IPS-NIHi11 (cell line): ENCODE results near the gene TSPAN9.
"Not testable (repeated sequence)": the region's sequence is repeated elsewhere in the genome, so short reads cannot be mapped to it uniquely, and the experiment has no call there.

Experiments
- DNase-seq: peaks from one replicate; pipeline ENCODE4 v3.0.0; 2012; ENCODE audit warnings: mixed read lengths, low spot score

The TSPAN9 gene

DNA sequence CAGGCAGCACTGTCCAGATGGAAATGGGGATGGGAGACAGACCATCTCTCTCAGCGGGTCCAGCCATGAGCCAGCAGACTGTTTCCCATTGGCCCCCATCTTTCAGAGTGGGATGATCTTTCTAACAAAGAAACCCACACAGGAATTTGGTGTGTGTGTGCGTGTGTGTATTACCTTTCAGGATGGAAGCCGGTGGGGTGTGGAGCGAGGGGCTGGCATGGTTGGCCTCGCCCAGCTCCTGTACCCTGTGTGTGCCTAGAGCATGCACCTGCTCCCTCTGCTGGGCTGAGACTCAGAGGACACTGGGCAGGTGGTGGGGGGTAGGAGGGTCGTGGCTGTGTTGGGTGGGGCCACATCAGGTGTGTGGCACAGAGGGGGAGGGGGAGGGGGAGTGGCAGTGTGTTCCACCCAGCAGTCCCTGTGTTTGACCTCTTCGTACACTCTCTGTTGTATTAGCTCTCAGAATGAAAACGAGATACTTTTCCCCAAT, 33.0 kb upstream of the TSPAN9 start:
- no peak for DNase-seq

DNA sequence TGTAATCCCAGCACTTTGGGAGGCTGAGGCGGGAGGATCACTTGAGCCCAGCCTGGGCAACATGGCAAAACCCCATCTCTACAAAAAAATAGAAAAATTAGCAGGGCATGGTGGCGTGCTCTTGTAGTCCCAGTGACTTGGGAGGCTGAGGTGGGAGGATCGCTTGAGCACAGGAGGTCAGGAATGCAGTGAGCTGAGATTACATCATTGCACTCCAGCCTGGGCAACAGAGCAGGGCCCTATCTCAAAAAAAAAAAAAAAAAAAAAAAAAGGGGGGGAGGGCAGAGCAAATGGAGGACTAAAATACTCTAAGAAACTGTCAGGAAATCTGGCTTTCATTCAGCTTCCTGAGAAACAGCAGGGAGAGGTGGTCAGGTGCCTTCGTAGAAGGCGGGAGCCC, 31.7 kb upstream of the TSPAN9 start:
- DNase-seq: no peak

DNA sequence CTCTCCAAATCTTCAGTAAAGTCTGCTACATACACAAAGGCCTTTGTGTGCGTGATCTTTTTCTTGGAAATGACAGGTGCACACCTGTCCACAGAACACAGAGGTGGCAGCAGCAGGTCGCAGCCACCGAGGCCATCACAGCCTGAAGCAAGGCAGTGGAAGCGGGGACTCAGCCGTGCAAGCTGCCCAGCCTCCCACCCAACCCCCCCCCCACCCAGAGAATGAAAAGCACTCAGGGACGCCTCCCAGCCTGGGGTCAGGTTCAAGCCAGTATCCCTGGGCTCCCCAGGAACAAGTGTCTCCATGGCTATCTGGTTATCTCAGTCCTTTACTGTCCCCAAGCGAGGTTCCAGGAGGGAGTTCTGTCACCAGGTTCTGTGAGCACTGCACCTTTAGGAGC, 31.2 kb upstream of the TSPAN9 start:
- DNase-seq: no peak

DNA sequence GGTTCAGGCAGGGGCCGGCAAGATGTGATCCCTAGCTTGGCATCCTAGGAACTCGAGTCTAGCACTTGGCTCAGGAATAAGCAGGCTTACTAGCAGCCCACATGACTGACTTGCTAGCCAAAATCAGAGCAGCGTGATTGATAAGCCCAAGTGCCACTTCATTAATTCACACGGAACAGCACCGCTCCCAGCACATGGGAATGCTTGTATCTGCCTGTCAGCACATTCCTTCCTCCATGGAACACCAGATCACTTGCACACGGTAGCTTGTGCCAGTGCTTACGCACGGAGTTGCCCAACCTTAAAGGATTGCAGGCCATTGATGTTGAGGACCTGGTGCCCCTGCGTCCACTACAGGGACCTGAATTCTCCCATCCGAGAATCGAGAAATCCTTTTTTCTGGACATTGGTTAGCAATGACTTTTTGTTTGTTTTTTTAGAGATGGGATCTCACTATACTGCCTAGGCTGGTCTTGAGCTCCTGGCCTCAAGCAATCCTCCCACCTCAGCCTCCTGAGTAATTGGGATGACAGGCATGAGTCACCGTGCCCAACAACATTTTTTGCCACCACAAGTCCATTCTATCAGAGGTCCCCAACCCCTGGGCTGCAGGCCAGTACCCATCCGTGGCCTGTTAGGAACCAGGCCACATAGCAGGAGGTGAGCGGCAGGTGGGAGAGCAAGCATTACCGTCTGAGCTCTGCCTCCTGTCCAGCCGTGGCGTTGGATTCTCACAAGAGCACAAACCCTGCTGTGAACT, 30.6 kb upstream of the TSPAN9 start:
- no peak for DNase-seq

DNA sequence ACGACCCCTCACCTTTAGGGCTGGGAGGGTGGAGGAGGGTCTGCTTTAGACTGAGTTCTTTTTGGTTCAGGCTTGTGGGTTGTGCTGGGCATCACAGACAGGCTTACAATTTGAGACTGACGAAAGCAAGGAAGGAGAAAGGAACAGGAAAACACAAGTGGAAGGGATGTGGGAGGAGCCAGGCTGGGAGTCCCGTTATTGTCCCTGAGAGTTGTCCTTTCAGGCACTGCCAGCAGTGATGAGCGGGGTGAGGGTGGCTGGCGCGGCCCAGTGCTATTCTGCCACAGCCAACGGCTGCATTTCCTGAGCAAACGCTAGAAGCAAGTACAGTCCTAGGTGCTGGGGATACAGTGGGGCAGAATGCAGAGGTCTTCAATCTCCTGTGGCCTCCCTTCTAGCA, 29.2 kb upstream of the TSPAN9 start:
- DNase-seq: no peak

DNA sequence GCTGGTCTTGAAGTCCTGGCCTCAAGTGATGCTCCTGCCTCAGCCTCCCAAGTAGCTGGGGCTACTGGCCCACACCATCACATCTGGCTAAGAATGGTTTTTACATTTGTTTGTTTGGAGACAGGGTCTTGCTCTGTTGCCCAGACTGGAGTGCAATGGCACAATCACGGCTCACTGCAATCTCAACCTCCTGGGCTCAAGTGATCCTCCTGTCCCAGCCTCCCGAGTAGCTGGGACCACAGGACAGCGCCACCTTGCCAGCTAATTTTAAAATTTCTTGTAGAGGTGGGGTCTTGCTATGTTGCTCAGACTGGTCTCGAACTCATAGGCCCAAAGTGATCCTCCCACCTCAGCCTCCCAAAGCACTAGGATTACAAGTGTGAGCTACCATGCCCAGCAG, 28.6 kb upstream of the TSPAN9 start:
- DNase-seq: no peak

DNA sequence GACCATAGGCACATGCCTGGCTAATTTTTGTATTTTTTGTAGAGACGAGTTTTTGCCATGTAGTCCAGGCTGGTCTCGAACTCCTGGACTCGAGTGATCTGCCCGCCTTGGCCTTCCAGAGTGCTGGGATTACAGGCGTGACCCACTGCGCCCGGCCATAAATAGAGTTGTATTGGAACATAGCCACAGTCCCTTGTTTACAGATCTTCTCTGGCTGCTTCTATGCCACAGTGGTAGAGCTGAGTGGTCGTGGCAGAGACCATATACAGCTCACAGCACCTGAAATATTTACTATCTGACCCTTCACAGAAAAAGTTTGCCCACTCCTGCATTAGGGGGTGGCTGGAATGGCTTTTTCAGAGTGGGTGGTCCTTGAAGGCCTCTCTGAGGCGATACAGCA, 28.0 kb upstream of the TSPAN9 start:
- no peak for DNase-seq

DNA sequence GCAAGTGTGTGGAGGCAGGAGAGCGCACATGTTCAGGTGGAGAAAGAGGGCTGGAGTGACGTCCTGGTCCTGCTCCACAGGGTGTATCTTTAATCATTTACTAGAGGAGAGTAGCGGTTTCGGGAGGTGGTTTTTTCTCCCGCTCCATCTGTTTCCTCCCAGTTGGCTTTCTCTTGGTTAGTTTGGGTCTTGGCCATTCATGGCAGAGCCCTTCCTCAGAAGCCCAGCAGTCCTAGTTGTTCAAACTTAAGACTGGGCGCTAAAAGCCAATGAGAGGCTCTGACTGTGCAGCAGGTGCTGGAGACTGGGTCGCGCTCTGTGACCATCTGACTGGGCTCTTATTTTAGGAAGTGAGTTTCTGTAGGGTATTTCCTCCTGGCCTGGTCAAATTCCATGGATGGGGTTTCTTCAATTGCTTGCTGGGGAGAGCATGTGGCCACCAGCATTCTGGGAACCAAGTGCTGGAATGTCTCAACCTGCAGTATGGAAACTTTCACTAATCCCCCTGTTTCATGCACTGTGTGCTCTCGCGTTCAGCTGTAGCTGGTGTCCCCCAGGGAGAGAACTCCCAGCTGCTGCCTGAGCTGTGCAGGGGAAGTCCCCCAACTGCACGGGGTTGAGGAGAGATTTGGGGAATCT, 27.4 kb upstream of the TSPAN9 start:
- DNase-seq: no peak

DNA sequence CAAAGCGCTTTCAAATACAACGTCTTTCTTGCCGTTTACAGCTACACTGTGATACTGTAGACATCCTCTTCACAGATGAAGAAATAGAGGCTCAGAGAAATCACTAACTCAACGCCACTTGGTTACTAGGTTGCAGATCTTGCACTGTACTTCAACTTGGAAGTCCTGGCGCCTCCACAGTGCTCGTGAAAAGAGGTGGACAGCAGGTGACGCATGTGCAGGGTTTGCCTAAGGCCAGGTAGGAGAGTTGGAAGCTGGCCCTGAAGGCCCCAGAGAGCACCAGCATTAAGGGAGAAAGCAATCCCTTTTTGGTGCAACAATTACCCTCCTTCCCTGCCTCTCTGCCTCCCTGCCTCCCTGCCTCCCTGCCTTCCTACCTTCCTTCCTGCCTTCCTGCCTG, 22.8 kb upstream of the TSPAN9 start:
- DNase-seq: no peak

DNA sequence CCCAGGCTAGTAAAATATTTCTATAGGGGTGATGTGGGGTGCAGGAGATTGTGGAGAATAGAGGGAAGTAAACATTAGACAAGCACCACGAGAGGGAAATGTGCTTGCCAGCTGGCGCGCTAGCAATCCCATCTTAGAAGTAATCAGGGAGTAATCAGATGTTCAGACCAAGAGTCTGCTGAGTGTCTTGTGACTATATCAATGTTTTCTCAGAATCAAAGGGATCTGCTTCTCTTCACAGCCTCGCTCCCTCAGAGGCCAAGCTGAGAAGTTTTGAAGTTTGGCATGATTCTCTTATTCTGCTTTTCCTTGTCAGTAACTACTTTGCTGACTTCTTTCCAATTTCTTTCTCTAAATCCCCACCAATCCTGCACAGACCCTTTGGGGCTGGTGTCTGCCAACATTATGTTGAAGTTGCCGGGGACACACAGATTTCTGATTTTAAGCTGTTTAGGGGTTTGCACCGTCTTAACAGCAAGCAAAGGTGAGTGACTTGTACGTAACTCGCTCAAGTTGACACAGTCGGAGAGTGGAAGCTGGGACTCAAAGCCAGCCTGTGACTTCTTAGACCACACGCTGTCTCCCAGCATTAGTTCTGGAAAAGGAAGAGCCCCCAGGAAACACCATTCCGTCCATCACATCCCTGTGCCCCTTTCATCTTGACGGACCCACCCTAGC, 22.0 kb upstream of the TSPAN9 start:
- DNase-seq: no peak

DNA sequence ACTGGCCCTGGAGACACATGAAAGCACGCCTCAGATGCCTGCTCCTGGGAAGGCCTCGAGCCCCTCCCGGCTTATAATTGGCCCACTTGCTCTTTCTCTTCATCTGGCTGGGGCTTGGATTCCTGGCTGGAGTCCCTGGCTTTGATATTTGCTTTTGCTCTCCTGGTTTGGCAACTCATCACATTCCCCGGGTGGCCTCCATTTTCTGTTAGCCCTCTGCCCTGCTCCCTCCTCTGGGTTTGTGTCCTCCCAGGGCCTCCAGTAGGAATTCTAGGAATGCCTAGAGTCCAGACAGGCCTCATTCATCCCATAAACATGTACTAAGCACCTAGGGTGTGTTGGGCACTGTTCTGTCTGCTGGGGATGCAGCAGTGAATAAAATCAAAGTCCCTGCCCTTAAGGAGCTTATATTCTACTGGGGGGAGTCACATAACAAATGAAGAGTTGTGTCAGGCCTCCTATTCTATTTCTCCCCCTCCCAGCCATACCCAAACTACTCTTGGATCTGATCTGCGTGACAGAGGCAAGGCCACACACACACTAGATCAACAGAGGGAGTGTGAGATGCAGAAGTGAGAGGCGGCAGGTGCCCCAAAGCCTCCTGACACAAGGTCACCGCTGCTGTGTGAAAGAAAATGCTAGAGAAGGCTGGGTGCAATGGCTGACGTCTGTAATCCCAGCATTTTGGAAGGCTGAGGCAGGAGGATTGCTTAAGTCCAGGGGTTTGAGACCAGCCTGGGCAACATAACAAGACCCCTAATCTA, 21.3 kb upstream of the TSPAN9 start:
- DNase-seq: peak; percentile 46

DNA sequence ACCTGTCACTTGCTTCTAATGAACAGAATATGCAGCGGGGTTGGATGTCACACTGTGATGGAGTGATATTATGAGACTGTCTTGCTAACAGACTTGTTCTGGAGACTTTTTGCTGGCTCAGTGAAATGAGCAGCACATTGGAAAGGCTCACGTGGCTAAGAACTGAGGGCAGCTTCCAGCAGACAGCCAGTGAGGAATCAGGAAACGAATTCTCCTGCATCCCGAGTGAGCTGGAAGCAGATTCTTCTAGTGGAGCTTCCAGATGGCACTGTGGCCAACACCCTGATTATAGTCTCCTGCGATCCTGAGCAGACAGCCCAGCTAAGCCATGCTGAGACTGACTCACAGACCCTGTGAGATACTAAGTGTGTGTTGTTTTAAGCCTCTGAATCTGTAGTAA, 16.1 kb upstream of the TSPAN9 start:
- DNase-seq: no peak

DNA sequence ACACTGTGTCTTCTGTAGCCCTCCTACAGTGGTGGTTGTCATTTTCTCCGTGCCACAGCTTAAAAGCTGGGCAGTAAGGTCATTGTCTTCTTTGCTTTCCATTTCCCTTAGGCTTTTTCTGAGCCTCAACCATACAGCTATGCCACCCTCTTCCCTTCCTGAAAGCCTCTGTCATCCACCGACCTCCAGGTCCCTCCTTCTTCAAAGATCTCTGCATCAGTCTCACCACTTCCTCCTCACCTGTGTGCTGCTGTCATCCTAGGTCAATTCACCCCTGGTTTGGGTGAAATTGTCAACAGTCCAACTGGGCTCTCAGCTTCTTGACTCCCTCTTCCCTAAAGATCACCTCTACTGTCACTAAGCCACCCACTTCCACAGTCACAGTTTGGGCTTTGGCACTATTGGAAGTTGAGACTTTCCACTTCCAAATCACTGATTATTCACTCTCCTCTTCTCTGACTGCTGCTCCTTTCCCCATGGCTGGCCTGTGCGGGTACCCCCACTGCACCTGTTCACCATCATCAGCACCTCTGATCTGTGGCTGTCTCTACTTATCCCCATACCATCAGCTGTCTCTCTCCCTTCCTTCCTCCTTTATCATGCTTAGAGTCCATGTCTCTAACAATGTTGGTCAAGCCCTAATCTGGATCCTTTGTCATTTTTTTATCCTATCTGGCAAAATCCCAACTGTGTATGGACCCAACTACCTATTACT, 15.5 kb upstream of the TSPAN9 start:
- no peak for DNase-seq

DNA sequence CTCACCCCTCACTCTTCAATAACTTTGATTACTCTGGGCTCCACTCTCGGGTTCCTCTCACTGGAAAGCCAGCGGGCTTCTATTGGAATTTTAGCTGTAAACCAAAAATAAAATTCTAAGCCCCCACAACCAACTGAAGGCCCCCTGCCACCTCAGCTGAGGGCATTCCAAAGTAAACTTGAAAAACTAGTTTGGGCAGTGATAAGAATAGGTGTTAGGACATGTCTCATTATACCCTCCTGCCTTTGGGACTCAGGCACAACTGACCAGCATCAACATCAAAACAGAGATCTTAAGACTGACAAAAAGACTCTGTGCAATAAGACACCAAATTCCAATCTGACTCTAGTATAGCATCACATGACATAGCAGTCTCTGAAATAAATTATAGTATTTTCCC, 11.9 kb upstream of the TSPAN9 start:
- no peak for DNase-seq

DNA sequence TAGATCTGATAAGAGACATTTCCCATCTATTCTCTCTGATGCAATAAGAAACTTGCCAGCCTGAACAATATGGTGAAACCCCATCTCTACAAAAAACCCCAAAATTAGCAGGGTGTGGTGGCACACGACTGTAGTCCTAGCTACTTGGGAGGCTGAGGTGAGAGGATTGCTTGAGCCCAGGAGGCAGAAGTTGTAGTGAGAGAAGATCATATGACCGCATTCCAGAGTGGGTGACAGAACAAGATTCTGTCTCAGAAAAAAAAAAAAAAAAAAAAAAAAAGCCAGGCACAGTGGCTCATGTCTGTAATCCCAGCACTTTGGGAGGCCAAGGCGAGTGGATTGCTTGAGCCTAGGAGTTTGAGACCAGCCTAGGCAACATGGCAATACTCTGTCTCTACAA, 11.3 kb upstream of the TSPAN9 start:
- DNase-seq: not testable (repeated sequence)

DNA sequence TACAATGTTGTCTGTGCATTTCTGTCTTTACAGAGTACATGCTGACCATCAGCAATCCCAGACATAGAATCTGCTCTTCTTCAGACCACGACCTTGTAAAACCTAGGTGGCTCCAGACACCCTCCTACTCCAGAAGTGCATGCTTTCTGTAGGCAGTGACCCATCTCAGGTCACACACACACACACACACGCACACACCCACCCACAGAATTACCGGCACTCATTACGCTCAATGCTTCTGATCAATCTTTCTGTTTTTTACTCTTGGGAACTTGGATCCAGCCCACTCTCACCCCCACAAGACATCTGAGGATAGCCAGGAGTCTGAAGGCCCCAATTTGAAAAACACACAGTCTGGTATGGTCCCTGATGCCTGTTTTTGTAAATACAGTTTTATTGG, 7.5 kb upstream of the TSPAN9 start:
- no peak for DNase-seq

DNA sequence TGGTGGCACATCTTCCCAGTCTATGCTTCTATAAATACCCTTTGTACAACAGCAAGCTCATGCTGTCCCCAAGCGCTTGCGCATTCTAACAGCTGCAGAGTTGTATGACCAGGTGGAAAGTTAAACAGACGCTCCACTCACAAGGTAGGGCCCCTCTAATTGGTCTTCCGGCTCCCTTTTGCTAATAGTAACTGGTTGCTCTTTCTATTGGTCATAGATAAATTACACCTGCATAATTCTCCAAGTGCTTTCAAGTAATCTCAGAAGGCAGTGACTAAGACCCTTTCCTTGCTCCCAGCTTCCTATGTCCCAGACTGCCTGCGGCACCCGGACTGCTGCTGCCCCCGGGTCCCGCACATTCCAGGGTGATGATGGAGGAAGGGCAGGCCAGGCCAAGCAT, 6.1 kb upstream of the TSPAN9 start:
- no peak for DNase-seq

DNA sequence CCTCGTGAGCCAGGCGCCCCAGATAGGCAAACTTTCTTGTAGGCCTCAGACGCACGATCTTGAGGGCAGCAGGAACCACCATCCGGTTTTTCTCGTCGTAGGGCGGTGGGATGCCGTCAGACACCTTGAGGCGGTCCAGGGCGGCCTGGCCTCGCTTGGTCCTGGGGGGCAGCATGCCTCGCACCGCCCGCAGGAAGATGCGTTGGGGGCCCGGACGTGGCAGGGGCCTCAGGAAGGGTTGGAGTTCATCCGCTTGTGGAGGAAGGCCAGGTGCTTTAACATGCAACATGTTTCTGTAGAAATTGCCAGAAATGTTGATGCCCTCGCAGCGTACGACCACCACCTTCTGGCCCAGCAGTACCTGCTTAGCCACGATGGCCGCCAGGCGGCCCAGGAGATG, 5.5 kb upstream of the TSPAN9 start:
- DNase-seq: no peak

DNA sequence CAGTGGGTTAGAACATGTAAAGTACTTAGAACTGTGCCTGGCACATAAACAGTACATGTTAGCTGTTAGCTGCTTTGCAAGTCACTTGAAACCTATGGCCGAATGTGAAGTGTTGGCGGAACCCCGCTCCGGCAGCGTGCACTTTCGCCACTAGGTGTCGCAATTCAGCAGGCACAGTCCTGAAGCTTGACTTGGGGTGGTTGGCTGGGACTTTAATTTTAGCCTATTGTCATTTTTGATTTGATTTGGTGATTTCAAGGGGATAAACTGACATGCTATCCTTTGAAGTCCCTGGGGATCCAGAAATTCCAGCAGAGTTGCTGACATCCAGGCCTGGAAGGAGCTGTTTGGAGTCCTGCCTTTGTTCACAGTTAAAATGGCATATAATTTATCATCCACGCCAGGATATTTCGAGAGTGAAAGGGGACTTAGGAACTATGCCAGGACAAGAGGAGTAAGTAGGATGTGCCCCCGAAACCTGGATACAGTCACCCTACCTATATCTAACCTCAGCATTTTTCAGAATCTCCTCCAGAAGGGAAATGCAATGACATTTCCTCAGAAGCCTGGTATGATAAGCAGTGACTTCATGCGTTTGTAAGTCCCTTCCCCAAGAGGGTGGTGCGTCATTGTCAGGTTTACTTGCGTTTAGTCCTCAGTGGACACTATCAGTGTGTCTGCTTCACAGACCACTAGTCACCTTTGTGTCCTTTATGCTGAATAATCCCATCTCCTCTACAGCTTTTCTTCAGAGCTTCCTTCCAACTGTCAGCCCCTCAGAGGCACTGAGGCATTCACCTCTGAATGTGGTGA, 3.5 kb upstream of the TSPAN9 start:
- DNase-seq: peak; percentile 90

DNA sequence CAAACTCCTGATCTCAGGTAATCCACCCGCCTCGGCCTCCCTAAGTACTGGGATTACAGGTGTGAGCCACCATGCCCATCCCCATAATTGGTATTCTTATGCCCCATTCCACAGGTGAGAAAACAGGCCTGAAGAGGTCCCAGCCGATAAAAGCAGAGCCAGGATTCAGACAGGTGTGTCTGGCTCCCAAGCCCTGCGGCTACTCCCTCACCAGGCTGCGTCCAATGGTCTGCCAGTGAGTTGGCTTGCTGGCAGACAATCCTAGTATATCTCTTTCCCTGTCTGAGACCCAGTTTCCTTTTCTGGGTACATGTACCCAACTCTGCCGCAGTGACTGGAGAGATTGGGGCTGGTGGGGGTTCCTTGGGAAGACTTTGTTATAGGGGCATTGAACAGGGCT, 1.9 kb upstream of the TSPAN9 start:
- no peak for DNase-seq

DNA sequence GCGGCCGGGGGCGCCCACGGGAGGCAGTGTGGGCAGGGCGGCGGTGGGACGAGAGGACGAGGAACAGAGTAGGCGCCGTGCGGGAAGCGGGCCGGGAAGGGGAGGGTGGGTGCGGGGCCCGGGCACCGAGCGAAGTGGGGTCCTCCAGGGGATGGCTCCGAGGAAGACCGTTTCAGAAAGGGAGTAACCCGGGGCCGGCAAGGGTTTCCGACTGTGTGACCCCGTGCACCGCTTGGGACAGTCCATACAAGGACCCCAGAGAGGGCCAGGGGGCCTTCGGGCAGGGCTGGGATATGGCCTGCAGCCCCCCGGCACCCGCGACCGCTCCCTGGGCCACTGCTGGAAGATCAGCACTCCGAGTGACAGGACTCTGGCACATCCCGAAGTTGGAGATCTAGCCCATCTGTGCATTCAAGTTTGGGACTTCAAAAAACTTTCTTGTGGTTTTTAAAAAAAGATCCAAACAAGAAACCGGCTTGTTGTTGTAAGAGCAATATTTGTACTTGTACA, 448 bp downstream of the TSPAN9 start:
- no peak for DNase-seq
